GM12878 (cell line): ENCODE data around the gene MFSD12. TPM values are rescaled to one million over a fixed set of nuclear protein-coding genes. Genes with fewer than 3 reads are reported as not detected.

Experiments used
- ATAC-seq: fragments of 200-7000 bp; cut with Tn5 transposase; 3 replicates; pipeline ENCODE4 v1.9.1; 2020; ENCODE audit warnings: mild to moderate bottlenecking, moderate library complexity
- BruUV-seq: library from RNA; stranded (reverse); fragments of 400-500 nt; replicated peaks from 2 replicates; lab custom pipeline; 2021; lab: Mats Ljungman, UMichigan
- CTCF ChIA-PET: fragments of 300-600 bp; sonication (Branson Sonifier 250); formaldehyde crosslinking; extraction: SDS; loops from one replicate; lab custom pipeline; 2021; ENCODE audit warnings: inconsistent platforms; lab: Yijun Ruan, JAX
- POLR2A ChIA-PET: fragments of 350-600 bp; formaldehyde crosslinking; extraction: SDS; loops from one replicate; lab custom pipeline; 2021; ENCODE audit warnings: inconsistent platforms; lab: Charles Lee
- RAD21 ChIA-PET: fragments of 300-600 bp; sonication (Branson Sonifier 250); formaldehyde crosslinking; loops from one replicate; lab custom pipeline; 2023; ENCODE audit warnings: antibody characterized with exemption; ENCODE audit not compliant: unreplicated experiment; lab: Charles Lee
- SMC1A ChIA-PET: fragments of 300-600 bp; sonication (Branson Sonifier 250); formaldehyde crosslinking; loops from one replicate; lab custom pipeline; 2023; ENCODE audit not compliant: unreplicated experiment, uncharacterized antibody; lab: Charles Lee
- DNase-seq: peaks from one replicate; pipeline ENCODE4 v3.0.0-alpha.2; 2011; ENCODE audit warnings: low read depth, low spot score
- FAIRE-seq: peaks from 3 replicates; lab custom pipeline; 2011; peaks lifted over from hg19 to GRCh38; lab: Jason Lieb, UNC
- H2AFZ ChIP-seq: 2 replicates; pipeline ENCODE4 v1.6.0; 2011; ENCODE audit warnings: low read depth, low read length, control low read depth; ENCODE audit not compliant: control insufficient read depth
- H3K27ac ChIP-seq: 2 replicates; pipeline ENCODE4 v1.5.1; 2011; ENCODE audit warnings: control low read depth; ENCODE audit not compliant: control insufficient read depth, insufficient read depth
- H3K27me3 ChIP-seq, 2 experiments: replicated peaks in 1 of 2; 2 replicates each; pipeline versions ENCODE4 v1.6.0 to v1.6.1; 2011; ENCODE audit warnings: low read length in 1 of 2; ENCODE audit not compliant: control insufficient read depth in 2 of 2, insufficient read depth in 2 of 2
- H3K36me3 ChIP-seq, 2 experiments: 2 replicates each; pipeline ENCODE4 v1.5.1; 2011; ENCODE audit warnings: low read length in 1 of 2; ENCODE audit not compliant: control insufficient read depth in 2 of 2, insufficient read depth in 2 of 2
- H3K4me1 ChIP-seq: 2 replicates; pipeline ENCODE4 v1.6.1; 2011; ENCODE audit warnings: mild to moderate bottlenecking, low read length, moderate library complexity, mixed read lengths; ENCODE audit not compliant: control insufficient read depth, insufficient read depth
- H3K4me2 ChIP-seq: 2 replicates; pipeline ENCODE4 v1.6.0; 2011; ENCODE audit warnings: control low read depth; ENCODE audit not compliant: control insufficient read depth, insufficient read depth
- H3K4me3 ChIP-seq: fragments of 200-600 bp; sonication (generic); 2 replicates; pipeline ENCODE4 v1.5.1; 2016
- H3K79me2 ChIP-seq: 2 replicates; pipeline ENCODE4 v1.6.0; 2011; ENCODE audit warnings: low read length; ENCODE audit not compliant: control insufficient read depth, insufficient read depth
- H3K9ac ChIP-seq: 2 replicates; pipeline ENCODE4 v1.8.0; 2011; ENCODE audit warnings: low read length, control low read depth, mixed read lengths; ENCODE audit not compliant: control insufficient read depth, insufficient read depth
- H3K9me3 ChIP-seq: replicated peaks from 3 replicates; pipeline ENCODE4 v1.5.1; 2011; ENCODE audit warnings: mild to moderate bottlenecking, low read length; ENCODE audit not compliant: control insufficient read depth, insufficient read depth
- H4K20me1 ChIP-seq: 2 replicates; pipeline ENCODE4 v1.6.0; 2011; ENCODE audit not compliant: control insufficient read depth, insufficient read depth
- BACH1 ChIP-seq: fragments of 450-650 bp; IDR thresholded peaks from 2 replicates; pipeline ENCODE4 v1.6.1; 2017; ENCODE audit warnings: mild to moderate bottlenecking, borderline replicate concordance
- FOXM1 ChIP-seq: IDR thresholded peaks from 2 replicates; pipeline ENCODE4 v1.6.1; 2012; ENCODE audit warnings: low read depth, mild to moderate bottlenecking, inconsistent platforms, low read length, moderate library complexity
- IKZF2 ChIP-seq, 2 experiments: fragments of 450-650 bp; IDR thresholded peaks; 2 replicates each; pipeline ENCODE4 v1.6.1; 2017; ENCODE audit warnings: mild to moderate bottlenecking in 2 of 2, moderate library complexity in 2 of 2
- MEF2A ChIP-seq: IDR thresholded peaks from 2 replicates; pipeline ENCODE4 v1.6.1; 2011; ENCODE audit warnings: low read depth, mild to moderate bottlenecking, low read length, moderate library complexity; ENCODE audit not compliant: insufficient read depth
- NFXL1 ChIP-seq: fragments of 450-650 bp; IDR thresholded peaks from 2 replicates; pipeline ENCODE4 v1.6.1; 2017; ENCODE audit warnings: antibody characterized with exemption, mild to moderate bottlenecking, borderline replicate concordance
- TCF12 ChIP-seq: IDR thresholded peaks from 2 replicates; pipeline ENCODE4 v1.6.1; 2011; ENCODE audit warnings: low read depth, mild to moderate bottlenecking, low read length
- YBX1 ChIP-seq: fragments of 450-650 bp; IDR thresholded peaks from 2 replicates; pipeline ENCODE4 v1.6.1; 2016; ENCODE audit warnings: antibody characterized with exemption
- ZNF384 ChIP-seq: IDR thresholded peaks from 2 replicates; pipeline ENCODE4 v1.6.1; 2012; ENCODE audit warnings: low read depth, mild to moderate bottlenecking, low read length, improper control_type of control experiment, borderline replicate concordance
- WGBS: methylation state at CpG from one replicate; pipeline ENCODE4 v1.1.6; 2016; ENCODE audit warnings: low lambda C conversion rate; ENCODE audit not compliant: insufficient replicate concordance, insufficient coverage; ENCODE audit errors: missing lambda C conversion rate; 5-methylcytosine and 5-hydroxymethylcytosine counted together
- in situ Hi-C: fragments of 300-500 bp; cut with MboI; formaldehyde crosslinking; loops from 9 replicates; pipeline ENCODE4 v1.14.3; 2018; ENCODE audit warnings: mixed read lengths
- intact Hi-C: fragments of 100-400 bp; cut with micrococcal nuclease; formaldehyde crosslinking; loops from one replicate; pipeline ENCODE4 v1.14.2; 2022; ENCODE audit not compliant: unreplicated experiment
- polyA plus RNA-seq, 11 experiments: library from polyadenylated mRNA; depleted of rRNA in 4 of 11; unstranded in 6 of 11; stranded (reverse) in 5 of 11; fragments of >200 nt; fragmentation: Nextera tagmentation in 4 of 11; fragmentation: Illumina TruSeq in 1 of 11; extraction: Ambion mirVana in 4 of 11; extraction: Trizol in 1 of 11; gene quantifications; 1 replicate in 1 of 11; 2 replicates in 10 of 11; pipeline versions ENCODE4 v1.2.1 to v1.2.3, GENCODE V29; 2011 to 2016; ENCODE audit warnings: inconsistent platforms in 2 of 11, missing spikeins in 2 of 11, low read depth in 1 of 11
- total RNA-seq, 4 experiments: library from RNA; depleted of rRNA in 3 of 4; stranded (reverse); fragments of >200 nt in 3 of 4; fragmentation: Illumina TruSeq in 1 of 4; extraction: Trizol in 1 of 4; gene quantifications; 2 replicates each; pipeline versions ENCODE4 v1.2.1 to v1.2.3, GENCODE V29; 2013 to 2021
- TF ChIP-seq, protein P1 (sequence below): fragments of 450-650 bp; IDR thresholded peaks from 2 replicates; pipeline ENCODE4 v1.6.1; 2017; ENCODE audit warnings: mild to moderate bottlenecking, moderate library complexity
- TF ChIP-seq, protein P2 (sequence below): fragments of 450-650 bp; IDR thresholded peaks from 2 replicates; pipeline ENCODE4 v1.6.1; 2016; ENCODE audit warnings: mild to moderate bottlenecking
- TF ChIP-seq, protein P3 (sequence below): IDR thresholded peaks from 2 replicates; pipeline ENCODE4 v1.6.1; 2012; ENCODE audit warnings: mild to moderate bottlenecking, low read depth, low read length

The MFSD12 gene
- total and polyA plus RNA-seq, 10 of the 15 experiments (the other 5 are each of a cell fraction or from before 2014, with no cell fraction given) = 0.58 to 65.9 (median 16.8) TPM

DNA sequence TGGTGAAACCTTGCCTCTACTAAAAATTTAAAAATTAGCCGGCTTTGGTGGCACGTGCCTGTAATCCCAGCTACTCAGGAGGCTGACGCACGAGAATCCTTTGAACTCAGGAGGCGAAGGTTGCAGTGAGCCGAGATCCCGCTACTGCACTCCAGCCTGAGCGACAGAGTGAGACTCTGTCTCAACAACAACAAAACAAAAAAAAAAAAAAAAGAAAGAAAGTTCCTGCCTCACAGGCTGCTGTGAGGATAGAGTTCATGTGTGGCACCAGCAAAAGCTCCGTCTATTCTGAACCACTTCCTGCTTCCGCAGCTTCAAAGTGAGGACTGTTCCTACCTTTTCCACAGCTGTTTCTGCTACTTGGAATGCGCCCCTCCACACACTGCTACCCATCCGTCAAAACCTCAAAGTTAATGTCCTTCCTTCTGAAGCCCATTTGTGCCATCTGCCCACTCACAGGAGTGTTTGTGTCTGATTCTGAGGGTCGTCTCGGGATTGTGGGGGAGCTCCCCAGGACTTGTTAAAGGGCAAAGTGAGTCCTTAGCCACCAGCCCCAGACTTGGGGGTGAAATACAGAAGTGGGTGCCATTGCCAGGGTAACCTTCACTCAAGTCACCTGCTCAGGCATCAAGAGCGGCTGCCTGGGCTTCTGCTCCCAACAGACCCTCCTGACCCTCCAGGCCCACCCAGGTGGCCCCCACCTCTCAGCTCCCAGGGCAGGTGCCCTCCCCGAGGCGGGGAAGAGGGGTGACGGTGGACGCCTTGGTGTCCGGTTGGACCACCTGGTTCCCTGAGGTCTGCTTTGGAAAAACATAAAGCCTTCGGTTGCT lies 2.9 kb downstream of the MFSD12 start:
- Histone ChIP-seq H3K4me2 (peak overlapping the region; percentile 75), H3K9me3 (no peaks in the 10 kb centered on the region), H3K36me3 (peaks cover 0 to 2% of the 10 kb centered on the region in 2 experiments; a peak in 2 of 4 replicates), H3K27me3 (no peaks in the 10 kb centered on the region), H3K27ac (peak overlapping the region; percentile 28), H3K4me1 (peaks cover 28% of the 10 kb centered on the region), H3K79me2 (peaks cover 37% of the 10 kb centered on the region), H4K20me1 (no peaks in the 10 kb centered on the region), H3K9ac (peak overlapping the region; percentile 1), H2AFZ (peak overlapping the region; percentile 35), H3K4me3 (peak overlapping the region; percentile 94)
- CTCF ChIA-PET = interaction anchor here (1.1 to 3.4 kb wide), 5 partner anchors 9 to 145 kb away, joined by 3 to 20 read pairs (median 6); partner anchors contain the start of gene PIP5K1C
- RAD21 ChIA-PET = interaction anchor here (1.0 to 1.2 kb wide), 3 partner anchors 29 to 208 kb away, joined by 3 to 5 read pairs (median 4); partner anchors contain the start of gene MRPL54
- intact Hi-C loops (loop anchor here (5.0 kb wide), 1 partner anchor 73 kb away; the partner anchor contains the start of gene CACTIN), in situ Hi-C loops (no loop called here)
- 71% methylated on average over 20 of the region's 21 CpGs for WGBS
- DNase-seq (no peak), ATAC-seq (no peak), FAIRE-seq (no peak)
- POLR2A ChIA-PET = interaction anchor here (0.6 to 1.3 kb wide), 10 partner anchors 10 to 1143 kb away, joined by 3 to 6 read pairs (median 4); partner anchors contain the start of gene MRPL54
- BruUV-seq = TSS peak; percentile 80
- SMC1A ChIA-PET = interaction anchor here (0.6 kb wide), 1 partner anchor 49 kb away, joined by 3 read pairs; no protein-coding TSS in a partner anchor
- TF ChIP-seq, protein P1, sequence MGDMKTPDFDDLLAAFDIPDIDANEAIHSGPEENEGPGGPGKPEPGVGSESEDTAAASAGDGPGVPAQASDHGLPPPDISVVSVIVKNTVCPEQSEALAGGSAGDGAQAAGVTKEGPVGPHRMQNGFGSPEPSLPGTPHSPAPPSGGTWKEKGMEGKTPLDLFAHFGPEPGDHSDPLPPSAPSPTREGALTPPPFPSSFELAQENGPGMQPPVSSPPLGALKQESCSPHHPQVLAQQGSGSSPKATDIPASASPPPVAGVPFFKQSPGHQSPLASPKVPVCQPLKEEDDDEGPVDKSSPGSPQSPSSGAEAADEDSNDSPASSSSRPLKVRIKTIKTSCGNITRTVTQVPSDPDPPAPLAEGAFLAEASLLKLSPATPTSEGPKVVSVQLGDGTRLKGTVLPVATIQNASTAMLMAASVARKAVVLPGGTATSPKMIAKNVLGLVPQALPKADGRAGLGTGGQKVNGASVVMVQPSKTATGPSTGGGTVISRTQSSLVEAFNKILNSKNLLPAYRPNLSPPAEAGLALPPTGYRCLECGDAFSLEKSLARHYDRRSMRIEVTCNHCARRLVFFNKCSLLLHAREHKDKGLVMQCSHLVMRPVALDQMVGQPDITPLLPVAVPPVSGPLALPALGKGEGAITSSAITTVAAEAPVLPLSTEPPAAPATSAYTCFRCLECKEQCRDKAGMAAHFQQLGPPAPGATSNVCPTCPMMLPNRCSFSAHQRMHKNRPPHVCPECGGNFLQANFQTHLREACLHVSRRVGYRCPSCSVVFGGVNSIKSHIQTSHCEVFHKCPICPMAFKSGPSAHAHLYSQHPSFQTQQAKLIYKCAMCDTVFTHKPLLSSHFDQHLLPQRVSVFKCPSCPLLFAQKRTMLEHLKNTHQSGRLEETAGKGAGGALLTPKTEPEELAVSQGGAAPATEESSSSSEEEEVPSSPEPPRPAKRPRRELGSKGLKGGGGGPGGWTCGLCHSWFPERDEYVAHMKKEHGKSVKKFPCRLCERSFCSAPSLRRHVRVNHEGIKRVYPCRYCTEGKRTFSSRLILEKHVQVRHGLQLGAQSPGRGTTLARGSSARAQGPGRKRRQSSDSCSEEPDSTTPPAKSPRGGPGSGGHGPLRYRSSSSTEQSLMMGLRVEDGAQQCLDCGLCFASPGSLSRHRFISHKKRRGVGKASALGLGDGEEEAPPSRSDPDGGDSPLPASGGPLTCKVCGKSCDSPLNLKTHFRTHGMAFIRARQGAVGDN = peak; percentile 48
- TF ChIP-seq, protein P2, sequence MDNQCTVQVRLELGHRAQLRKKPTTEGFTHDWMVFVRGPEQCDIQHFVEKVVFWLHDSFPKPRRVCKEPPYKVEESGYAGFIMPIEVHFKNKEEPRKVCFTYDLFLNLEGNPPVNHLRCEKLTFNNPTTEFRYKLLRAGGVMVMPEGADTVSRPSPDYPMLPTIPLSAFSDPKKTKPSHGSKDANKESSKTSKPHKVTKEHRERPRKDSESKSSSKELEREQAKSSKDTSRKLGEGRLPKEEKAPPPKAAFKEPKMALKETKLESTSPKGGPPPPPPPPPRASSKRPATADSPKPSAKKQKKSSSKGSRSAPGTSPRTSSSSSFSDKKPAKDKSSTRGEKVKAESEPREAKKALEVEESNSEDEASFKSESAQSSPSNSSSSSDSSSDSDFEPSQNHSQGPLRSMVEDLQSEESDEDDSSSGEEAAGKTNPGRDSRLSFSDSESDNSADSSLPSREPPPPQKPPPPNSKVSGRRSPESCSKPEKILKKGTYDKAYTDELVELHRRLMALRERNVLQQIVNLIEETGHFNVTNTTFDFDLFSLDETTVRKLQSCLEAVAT = no peak
- TF ChIP-seq IKZF2 (IDR thresholded peaks at IDR 0.05) (peak in 1 of 2 experiments; percentile 46; a peak in 1 of 4 replicates), NFXL1 (no peak), YBX1 (no peak), TCF12 (no peak), MEF2A (no peak), ZNF384 (peak; percentile 60; the same call in 1 of the 2 replicates), BACH1 (no peak), FOXM1 (no peak)
- TF ChIP-seq, protein P3, sequence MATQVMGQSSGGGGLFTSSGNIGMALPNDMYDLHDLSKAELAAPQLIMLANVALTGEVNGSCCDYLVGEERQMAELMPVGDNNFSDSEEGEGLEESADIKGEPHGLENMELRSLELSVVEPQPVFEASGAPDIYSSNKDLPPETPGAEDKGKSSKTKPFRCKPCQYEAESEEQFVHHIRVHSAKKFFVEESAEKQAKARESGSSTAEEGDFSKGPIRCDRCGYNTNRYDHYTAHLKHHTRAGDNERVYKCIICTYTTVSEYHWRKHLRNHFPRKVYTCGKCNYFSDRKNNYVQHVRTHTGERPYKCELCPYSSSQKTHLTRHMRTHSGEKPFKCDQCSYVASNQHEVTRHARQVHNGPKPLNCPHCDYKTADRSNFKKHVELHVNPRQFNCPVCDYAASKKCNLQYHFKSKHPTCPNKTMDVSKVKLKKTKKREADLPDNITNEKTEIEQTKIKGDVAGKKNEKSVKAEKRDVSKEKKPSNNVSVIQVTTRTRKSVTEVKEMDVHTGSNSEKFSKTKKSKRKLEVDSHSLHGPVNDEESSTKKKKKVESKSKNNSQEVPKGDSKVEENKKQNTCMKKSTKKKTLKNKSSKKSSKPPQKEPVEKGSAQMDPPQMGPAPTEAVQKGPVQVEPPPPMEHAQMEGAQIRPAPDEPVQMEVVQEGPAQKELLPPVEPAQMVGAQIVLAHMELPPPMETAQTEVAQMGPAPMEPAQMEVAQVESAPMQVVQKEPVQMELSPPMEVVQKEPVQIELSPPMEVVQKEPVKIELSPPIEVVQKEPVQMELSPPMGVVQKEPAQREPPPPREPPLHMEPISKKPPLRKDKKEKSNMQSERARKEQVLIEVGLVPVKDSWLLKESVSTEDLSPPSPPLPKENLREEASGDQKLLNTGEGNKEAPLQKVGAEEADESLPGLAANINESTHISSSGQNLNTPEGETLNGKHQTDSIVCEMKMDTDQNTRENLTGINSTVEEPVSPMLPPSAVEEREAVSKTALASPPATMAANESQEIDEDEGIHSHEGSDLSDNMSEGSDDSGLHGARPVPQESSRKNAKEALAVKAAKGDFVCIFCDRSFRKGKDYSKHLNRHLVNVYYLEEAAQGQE = no peak
